ENCODE measurements around the gene CDSN.

CDSN gene

DNA sequence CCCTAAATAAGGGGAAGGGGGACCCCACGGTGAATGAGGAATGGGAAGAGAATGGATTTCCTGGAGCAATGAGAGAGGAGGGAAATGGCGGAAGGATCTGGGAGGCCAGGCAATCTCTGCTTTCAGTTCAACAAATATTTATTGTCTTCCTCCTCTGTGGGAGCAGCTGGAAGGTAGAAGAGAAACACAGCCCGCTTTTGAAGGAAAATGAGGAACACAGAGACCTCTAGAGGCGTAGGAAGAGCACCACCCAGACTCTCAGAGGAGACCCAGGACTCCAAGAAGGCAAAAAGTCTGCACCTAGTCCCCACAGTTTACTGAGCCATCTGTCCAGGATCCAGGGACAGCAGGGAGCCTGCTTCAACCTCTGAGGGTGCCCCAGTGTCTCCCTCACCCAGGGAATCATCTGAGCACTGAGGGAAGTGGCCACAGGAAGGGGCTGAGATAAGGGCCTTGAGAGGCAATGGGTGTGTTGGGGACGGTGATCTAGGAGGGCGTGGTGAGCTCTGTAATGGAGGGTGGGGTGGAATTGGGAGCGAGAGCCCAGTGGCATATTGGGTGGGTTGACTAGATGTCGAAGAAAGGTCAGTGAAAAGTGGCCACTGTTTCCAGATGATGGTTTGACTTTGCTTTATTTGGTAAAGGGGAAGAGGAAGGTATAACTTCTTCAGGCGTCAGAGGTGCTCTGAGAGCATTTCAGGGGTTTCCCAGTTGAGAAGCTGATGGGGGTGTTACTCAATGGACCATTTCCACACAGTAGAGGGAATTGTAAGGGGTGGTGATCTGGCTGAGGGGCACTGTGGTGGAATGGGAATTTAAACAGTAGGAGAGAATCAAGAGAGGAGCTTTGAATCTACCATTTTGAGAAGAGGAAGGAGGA lies 5.0 kb downstream of the CDSN start:
- no peak for DNase-seq

DNA sequence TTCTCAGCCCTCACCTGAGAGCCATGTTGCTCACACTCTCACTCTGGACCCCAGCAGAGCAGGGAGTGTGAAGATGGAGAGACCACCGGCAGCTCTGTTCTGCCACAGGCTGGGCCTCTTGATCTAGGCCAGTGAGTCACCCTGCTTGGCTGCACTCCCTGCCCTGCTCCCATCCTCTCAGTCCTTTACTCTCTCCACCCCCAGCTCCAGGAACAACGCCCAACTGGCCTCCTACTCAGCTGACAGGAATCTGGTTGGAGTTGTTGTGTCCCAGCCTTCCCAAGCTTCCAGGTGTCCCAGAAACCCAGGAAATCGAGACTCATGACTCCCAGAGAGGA lies 5.7 kb downstream of the CDSN start, which contains the start of gene PSORS1C1:
PSORS1C1 (plus strand) TSS at position 260 of the 338 bp plus-strand sequence. CDS start 14,833 bp downstream, outside the sequence.
- DNase-seq, result no peak

DNA sequence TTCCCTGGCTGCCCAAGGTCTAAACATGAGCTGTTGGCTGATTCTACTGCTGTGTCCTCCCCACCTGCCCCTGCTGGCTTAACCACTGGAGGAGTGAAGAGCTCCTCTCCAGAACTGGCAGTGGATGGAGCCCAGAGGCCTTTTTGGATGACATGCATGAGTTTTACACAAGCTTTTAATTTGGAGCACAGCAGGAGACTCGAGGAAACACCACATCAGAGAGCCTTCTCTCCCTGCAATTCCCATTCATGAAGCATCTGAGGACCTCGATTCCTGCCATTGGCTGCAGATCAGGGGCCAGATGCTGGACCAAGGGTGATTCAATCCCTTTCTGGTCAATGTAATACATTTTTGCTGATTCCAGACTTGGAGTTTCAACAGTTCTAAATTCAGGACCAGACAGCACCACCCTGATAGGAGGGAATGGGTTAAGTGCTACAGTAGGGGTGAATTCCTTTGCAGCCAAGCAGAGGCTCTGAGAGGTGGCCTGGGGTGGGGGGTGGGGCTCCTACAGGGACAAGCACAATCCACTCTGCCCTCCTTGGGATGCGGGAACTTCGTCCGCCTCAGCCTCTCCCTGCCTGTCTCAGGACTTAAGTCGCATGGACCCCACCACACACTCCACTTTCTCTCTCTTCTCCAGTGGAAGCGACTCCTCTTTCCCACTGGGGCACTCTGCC lies 6.2 kb downstream of the CDSN start:
- DNase-seq, result no peak

DNA sequence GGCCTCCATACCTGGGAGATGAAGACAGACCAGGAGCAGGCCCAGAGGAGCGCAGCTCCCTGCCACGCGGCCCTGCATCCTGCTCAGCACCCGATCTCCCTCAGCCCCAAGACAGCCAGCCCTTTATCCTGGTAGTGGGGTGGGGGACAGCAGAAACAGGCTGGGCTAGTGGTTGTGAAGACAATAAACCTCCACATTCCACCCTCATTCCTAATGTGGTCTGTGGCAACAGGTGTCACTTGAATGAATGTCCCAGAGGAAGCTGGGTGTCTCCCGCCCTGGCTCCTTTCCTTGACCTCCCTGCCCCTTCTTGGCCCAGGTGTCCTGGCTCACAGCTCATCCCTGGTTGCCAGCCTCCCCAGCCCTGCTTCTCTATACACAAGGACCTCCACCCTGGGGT lies 7.8 kb downstream of the CDSN start, which contains the start of gene C6orf15:
C6orf15 (minus strand) TSS at position 98 of the 400 bp plus-strand sequence; CDS start at position 78, 20 bp downstream.
- no peak for DNase-seq

DNA sequence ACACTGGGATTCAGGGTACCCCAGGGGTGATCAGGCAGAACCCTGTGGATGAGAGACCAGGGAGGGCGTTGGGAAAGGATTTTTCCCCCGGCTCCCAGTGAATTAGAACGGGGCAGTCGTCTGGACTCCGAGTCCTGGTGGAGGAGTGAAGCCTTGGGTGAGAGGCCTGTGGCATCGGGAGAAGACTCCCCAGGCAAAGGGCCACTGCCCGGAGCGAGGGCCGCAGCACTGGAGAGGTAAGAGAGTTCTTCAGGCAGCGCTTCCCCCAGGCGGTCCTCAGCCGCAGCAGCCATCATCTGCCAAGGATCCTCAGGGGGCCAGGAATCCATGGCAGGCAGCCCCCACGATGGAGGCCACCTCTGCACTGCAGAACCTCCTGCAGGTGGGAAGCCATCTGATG lies 8.5 kb downstream of the CDSN start:
- DNase-seq, result no peak

DNA sequence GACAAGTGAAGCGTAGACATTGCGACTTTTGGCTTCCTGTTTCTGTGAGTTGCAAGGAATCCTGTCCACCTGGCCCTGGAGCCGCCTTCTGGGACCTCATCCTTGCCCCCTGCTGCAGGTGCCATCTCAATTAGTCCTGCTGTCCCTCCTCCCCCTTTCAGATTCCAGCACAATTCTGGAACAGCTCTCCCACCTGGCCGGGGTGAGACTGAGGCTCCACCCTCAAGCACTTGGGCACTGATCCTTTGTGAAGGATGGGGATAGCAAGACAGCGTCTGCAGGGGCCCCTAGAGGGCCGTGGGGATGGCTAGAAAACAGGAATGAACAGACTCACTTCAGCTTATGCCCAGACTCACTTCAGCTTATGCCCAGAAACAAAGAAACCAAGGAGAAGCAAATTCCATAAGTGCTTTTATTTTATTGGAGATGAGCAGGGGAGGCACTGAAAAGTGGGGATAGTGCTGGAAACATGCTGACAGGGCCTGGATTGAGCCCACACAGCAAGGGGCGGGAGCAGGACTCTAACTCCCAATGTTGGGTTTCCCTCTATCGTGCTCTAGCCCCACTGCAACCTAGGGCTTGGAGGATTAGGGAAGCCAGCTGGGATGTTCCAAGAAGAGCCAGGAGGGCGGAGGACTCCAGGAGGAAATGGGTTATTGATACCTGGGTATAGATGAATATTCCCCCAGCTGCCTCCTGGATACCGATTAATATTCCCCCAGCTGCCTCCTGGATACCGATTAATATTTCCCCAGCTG lies 9.2 kb downstream of the CDSN start:
- no peak for DNase-seq

DNA sequence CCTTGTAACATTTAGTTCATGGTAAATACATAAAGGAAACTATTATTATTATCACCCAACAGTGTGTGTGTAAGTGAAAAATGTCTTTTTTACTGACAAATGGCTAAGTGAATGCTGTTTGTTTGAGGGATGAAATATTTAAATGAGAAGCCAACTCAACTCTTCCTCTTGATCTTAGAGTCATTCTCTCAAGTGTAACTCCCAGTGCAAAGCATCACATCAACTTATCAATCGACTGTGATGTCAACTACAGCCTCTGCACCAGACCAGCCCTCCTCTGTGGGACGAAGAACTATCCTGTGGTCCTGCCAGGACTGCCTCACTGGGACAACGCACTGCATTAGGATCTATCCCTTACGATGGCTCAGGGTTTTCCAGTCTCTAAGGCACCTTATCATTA lies 13.2 kb downstream of the CDSN start:
- no peak for DNase-seq

DNA sequence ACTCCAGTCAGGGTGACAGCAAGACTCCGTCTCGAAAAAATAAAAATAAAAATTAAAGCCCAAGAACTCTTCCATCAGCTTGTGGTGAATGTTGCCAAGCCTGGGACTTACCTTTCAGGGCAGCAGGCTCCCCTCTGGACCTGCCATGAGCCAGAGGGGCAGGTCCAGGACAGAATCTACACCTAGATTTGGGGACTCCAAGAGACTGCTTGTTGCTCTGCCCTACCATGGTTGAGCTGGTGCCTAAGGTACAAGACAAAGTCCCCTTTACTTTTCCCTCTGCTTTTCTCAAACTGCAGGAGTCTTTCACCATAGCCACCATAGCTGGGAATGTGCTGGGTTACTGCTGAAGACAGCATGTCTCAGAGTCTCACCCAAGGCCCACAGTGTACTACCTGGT lies 17.1 kb downstream of the CDSN start:
- DNase-seq, result no peak

DNA sequence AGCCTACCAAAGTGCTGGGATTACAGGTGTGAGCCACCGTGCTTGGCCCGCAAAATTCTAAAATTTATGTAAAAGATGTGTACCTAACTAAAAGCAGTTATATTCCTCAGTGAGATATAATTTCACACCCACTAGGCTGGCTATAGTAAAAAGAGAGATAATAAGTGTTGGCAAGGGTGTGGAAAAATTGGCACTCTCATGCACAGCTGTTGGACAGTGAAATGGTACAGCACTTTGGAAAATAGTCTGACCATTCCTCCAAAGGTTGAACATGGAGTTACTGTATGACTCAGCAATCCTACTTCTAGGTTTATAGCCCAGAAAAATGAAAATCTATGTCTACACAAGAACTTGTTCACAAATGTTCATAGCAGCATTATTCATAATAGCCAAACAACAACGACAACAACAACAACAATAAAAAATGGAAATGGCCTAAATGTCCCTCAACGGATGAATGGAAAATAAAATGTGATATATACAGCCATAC lies 21.8 kb downstream of the CDSN start:
- DNase-seq, result no peak

DNA sequence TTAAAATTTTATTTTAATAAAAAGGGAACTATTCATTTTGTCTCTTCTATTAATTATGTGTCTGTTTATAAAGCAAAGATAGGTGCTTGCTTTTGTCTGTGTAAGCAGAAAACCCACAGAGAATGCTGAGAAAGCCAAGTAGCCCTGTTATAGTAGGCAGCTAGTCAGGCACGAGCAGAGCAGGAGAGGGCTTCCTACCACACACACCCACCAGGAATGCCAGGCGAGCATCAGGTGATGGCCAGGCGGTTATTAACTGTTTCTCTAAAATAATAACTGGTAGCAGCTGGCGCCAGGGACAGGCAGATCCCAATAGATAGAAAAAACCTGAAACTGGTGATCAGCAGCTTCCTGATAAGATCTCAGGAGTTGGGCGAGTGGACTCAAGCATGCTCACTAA lies 23.6 kb downstream of the CDSN start:
- no peak for DNase-seq

DNA sequence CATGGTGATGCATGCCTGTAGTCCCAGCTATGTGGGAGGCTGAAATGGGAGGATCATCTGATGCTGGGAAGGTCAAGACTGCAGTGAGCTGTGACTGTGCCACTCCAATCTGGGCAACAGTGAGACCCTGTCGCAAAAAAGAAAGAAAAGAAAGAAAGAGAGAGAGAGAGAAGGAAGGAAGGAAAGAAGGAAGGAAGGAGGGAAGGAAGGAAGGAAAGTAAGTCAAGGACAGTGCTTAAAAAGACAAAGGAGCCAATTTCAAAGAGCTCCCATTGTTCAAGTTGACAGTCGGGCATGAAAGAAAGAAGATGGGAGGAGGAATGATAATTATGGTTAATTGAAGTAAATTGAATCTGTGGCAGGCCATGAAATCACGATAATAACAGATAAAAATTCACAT lies 24.0 kb downstream of the CDSN start:
- no peak for DNase-seq

DNA sequence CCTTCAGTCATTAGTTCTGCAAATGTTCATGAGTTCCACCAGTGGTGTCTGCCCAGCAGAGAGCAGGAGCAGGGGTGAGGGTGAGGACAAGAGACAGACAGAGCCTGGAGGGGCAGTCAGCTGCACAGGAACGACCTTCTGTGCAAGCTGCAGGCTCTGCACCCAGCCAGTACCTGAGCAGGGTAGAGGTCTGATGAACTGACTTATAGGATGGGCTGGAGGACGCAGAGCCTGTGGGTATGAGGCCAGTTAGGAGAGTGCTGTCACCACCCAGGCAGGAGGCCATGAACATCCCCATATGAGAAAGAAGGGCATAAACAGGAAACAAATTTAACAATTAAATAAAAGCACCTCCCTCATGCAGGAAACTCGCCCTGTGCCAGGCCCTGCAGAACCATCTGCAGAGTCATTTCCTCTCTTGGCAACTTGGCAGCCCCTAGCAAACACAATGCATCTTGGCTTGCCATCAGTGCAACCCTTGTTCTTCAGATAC lies 25.8 kb downstream of the CDSN start:
- DNase-seq, result no peak

DNA sequence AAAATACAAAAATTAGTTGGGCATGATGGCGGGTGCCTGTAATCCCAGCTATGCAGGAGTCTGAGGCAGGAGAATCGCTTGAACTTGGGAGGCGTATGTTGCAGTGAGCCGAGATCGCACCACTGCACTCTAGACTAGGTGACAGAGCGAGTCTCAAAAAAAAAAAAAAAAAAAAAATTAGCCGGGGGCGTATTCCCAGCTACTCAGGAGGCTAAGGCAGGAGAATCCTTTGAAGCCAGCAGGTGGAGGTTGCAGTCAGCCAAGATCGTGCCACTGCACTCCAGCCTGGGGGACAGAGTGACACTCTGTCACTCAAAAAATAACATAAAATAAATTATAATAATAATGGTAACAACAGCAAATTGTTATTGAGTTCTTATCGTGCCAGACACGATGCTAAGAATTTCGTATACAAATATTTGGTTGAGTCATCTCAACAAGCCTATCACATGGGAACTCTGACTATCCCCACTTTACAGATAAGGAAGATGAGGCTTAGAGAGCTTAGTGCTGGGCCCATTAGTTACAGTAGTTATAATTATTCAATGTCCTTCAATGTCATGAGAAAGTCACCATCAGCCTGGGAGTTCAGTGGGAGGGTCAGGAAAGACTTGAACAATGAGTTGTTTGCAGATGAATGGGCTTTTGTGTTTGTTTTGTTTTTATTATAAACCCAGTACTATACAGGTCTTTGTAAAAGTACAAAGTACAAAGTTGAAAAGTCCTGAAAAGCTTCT lies 27.3 kb downstream of the CDSN start:
- no peak for DNase-seq

DNA sequence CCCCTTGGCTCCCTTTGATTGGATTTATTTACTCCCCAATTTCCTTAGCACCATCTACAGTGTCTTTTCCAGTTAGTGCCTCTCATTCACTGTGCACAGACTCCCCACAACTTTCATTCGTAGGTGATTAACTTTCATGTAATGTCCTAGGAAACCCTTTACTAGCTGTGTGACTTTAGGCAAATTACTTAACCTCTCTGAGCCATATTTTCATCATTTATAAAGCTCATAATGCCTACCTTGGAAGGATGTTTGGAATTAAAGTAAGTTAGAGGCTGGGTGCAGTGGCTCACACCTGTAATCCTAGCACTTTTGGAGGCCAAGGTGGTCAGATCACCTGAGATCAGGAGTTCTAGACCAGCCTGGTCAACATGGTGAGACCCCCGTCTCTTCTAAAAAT lies 28.0 kb downstream of the CDSN start:
- DNase-seq, result no peak

DNA sequence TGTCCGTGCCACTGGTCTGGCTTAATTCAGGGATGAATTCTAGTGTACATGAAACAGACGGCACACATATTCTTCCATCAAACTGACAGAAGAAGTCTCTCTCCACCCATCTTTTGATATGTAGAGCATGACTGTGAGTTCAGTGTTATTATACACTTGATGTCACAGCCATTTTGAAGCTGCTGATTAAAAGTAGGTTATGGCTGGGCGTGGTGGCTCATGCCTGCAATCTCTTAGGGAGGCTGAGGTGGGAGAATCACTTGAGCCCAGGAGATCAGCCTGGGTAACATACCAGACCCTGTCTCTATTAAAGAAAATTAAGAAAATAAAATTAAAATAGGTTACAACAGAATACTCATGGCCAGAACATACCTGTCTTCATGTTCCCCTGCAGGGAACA lies 28.6 kb downstream of the CDSN start:
- no peak for DNase-seq

DNA sequence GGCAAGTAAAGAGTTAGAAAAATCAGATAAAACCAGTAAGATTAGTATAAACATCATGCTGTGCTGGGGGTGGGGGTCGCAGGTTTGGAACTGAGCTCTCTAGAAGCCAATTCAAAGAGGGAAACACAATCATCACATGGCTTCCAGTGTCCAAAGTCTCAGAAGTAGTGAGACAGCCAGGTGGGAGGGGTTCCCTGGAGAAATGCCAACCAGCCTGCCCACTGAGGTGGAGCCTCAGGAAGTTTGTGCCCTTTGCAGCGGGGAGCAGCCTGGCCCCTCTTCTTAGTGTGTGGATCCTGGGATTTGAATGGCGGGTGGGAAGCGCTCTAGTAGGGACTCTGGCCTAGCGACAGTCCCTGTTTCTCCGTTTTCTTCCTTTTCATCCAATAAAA lies 29.3 kb downstream of the CDSN start:
- no peak for DNase-seq

DNA sequence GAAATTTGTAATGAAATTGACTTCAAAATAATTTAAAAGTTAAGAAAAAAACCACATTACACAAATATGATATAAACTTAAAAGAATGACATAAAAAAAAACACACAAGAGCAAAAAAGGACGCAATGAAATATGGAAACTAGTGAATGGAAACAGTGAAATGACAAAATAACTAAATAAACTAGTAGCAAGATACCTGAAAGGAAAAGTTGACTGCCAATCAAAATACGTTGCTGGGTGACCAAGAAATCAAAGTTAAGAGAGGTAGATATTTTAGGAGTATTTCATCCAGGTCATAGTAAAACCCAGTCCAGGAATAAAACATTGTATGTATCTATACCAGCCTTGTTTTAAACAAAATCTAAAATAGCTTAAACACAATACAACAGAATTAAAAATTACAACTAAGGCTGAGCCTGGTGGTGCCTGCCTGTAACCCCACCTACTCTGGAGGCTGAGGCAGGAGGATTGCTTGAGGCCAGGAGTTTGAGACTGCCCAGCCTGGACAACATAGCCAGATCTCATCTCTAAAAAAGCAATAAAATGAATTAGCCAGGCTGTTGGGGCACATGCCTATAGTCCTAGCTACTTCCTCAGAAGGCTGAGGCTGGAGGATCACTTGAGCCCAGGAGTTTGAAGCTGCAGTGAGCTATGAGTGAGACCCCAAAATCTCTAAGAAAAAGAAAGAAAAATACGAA lies 29.8 kb downstream of the CDSN start:
- no peak for DNase-seq

DNA sequence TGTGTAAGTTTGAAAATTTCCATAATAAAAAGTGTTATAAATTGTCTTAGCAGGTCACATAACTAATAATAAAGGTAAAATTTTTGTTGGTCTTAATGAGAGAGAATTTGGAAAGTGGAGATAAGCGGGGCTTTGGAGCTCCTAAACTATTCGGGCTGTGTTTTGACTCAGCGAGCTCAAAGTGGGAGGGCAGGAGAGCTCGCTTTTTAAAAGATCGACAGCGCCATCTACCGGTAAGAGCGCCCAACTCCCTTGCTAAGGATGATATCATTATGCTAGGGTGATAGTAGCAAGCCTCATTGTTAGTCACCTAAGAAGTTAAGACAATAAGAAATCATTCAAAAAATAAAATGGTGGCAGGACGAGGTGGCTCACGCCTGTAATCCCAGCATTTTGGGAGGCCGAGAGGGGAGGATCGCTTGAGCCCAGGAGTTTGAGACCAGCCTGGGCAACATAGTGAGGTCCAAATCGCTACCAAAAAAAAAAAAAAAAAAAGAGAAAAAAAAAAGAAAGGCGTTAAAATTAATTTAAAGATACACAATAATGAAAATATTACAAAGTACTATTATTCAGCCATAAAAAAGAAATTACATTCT lies 32.7 kb downstream of the CDSN start:
- peak; percentile 20 for DNase-seq

DNA sequence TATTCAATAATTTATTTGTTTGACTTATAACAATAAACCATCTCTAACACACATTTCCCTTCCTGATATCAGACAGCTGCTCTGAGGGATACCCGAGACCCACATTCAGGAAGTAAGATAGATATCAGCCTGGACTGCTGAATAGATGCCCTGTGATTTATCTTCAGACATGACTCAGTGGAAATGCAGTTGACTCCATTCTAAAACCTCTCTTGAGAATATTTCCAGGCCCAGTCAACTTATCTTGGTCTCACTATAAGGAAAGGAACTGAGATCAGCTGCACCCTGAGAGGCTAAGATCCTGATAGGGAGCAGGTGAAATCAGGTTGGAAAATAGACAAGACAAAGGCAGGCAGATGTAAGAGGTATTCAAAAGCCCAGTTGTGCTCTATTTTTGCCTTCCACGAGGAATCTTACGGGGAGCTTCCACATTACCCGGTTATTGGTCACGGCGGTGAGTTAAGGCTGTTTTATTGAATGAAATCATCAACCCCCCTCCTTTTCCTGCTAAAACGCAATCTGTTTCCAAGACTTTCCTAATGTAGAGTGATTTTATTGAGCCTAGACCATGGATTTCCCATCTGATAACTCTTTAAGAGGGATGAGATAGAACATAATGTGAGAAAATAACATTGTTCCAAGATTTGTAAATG lies 33.3 kb downstream of the CDSN start:
- DNase-seq, result no peak

DNA sequence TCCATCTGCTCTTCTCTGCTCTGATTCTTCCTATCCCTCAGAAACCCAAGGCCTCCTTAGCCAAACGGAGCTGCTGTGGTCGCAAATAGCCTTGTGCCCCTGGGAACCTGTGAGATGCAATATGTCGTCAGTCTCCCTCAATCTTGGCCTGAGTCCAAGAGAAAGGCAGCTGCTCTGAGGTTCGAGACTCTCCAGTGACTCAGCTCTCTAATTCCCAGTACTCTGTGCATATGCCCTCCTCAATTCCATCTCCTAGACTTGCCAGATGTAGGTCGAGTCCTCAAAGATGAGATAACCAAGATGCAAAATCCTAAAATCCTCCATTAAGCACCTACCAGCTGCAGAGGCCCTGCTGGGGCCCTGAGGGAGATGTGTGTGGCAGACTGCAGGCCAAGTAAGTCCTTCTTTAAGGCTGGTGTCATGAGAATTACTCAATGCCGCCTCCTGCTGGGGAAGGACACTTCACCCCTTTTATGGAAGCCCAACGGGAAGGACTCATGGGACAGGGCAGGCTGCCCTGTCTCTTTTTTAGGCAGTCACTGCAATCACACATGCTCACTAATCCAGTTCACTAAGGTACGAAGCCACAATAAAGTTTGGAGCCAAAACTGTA lies 36.4 kb downstream of the CDSN start:
- peak; percentile 51 for DNase-seq
